Cerebellar cortex (tissue), 1 donor: ENCODE results near the gene UGT3A2.
A peak's percentile ranks its signal among the peaks of the same experiment; 100 is the strongest.

ENCODE experiments used
- DNase-seq: peaks from one replicate; pipeline ENCODE4 v3.0.0-alpha.2; 2015; ENCODE audit warnings: low spot score

The UGT3A2 gene, protein sequence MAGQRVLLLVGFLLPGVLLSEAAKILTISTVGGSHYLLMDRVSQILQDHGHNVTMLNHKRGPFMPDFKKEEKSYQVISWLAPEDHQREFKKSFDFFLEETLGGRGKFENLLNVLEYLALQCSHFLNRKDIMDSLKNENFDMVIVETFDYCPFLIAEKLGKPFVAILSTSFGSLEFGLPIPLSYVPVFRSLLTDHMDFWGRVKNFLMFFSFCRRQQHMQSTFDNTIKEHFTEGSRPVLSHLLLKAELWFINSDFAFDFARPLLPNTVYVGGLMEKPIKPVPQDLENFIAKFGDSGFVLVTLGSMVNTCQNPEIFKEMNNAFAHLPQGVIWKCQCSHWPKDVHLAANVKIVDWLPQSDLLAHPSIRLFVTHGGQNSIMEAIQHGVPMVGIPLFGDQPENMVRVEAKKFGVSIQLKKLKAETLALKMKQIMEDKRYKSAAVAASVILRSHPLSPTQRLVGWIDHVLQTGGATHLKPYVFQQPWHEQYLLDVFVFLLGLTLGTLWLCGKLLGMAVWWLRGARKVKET

DNA sequence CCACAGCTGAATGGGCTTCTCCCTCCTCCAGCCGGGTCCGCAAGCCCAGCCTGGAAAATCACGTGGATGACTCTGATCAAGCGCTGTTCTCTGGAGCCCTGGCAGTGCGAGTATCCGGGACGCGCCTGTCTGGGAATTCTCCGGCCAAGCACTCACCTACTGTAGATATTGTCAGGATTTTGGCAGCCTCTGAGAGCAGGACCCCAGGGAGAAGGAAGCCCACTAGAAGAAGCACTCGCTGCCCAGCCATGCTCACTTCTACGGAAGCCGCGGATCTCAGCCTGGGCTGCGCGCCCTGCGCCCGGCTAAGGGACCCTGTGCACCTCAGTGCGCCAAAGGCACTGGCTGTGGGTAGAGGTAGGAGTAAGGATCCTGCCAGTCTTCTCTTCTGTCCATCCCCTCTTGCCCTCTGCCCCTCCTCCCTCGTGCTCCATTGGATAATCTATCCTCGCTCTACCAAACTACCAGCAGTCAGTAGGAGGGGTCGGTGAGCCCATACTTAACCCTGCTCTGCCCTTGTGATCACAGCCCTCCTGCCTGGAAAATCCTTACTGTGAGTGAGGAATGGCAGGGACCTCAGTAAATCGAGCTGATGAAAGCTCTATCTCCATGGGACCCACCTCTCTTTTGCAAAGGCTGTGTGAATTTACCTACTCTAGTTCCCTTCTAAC is at the start of gene UGT3A2:
UGT3A2 (minus strand) TSS at position 343 of the 671 bp plus-strand sequence; CDS start at position 250, 93 bp downstream.
- no peak for DNase-seq

DNA sequence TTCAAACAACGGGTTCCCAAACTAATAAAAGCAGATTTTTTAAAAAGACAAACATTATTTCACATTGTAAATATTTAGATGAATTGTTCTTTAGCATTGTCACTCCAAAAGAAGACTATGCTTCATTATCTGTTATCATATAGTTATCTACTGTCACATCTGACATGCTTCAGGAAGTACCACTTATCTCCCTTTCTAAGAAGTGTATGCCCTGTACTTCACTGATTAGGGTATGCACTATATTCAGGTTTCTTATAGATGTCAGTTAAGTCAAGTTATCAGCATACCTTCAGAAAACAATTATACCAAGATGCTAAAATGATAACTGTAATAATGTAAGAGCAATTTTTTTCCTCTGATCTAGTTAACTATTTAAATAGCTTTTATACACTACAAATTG is 44.6 kb upstream of the UGT3A2 start:
- no peak for DNase-seq

DNA sequence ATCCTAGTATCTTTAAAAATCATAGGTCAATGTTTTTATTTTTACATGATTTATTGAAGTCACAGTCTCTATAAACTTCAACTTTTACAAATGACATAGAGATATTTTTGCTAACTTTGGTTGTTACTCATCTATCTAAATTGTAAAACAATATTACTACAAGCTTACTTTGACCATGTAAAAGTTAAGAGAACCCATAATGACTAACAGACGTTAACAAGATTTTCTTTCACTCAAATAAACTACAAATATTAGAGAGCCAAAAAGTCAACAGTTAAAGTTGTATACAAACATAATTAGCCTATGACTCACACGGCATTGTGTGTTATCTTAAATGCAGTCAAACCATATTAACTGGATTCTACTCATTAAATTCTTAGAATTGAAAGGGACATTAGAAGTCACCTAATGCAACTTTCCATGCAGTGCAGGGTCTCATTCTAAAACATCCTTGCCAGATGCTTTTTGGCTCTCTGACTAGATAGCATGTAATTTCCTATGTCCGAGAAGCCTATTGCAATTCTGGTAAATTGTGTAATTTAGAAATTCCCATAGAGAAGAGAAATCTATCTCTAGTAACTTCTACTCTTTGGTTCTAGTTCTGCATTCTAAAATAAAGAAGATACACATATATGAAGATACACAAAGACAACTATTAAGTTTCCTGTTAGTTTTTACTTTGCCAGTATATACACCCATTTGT is 42.2 kb upstream of the UGT3A2 start:
- DNase-seq: no peak

DNA sequence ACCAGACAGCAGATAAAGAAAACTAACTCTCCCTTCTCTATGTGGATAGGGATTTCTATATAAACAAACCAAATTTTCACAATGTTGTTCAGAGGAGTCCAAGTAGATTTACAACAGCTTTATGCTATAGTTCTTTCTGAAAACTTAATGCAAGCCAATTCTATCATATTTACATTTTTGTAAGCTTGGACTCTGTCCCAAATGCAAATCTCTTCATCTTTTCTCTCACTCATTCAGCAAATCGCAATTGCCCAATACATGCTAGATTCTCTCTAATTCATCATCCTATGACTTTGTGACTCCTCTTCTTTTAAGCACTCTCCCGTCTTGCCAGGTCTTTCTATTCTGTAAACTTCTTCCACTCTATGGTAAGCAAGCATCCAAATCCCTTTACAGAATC is 39.1 kb upstream of the UGT3A2 start:
- DNase-seq: no peak

DNA sequence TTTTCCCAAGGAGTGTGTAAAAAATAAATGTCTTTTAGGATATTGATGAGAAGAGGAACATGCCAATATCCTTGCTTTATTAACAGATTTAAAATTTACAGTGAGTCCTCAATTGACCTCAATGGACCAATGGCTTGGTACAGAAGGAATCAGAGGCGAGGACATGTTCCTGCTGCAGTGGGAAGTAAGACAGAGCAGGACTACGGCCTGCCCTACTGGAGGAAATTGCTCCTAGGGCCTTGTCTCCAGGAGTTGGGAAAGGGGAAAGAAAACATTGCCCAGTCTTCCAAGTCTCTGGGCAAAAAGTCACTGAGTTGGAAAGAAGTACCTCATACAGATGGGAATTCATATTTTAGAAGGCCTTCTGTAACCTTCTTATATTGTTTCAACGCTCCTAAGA is 33.1 kb upstream of the UGT3A2 start:
- DNase-seq: no peak

DNA sequence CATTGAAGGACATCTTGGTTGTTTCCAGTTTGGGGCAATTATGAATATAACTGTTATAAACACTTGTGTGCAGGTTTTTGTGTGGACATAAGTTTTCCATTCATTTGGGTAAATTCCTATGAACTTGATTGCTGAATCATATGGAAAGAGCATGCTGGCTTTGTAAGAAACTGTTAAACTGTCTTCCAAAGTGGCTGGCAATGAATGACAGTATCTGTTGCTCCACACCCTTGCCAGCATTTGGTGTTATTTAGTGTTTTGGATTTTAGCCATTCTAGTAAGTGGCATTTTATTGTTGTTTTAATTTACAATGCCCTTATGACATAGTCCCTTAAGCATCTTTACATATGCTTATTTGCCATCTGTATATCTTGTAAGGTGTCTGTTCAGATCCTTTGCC is 29.8 kb upstream of the UGT3A2 start:
- no peak for DNase-seq

DNA sequence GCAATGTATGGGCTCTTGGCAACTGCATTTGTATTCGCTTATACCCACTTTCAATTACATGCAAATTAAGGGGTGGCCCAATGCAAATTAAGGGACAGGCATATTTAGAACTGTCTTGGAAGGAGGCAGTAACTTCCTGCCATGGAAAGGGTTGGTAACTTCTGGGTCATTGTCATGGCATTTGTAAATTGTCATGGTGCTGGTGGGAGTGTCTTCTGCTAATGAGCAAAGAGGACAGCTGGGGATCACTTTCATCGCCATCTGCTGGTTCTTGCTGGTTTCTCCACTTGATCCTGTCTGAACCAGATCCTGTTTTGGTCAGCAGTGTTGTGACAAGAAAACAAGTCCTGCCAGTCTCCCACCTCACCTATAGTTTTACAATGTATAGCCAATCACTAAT is 23.3 kb upstream of the UGT3A2 start:
- peak; percentile 7 for DNase-seq

DNA sequence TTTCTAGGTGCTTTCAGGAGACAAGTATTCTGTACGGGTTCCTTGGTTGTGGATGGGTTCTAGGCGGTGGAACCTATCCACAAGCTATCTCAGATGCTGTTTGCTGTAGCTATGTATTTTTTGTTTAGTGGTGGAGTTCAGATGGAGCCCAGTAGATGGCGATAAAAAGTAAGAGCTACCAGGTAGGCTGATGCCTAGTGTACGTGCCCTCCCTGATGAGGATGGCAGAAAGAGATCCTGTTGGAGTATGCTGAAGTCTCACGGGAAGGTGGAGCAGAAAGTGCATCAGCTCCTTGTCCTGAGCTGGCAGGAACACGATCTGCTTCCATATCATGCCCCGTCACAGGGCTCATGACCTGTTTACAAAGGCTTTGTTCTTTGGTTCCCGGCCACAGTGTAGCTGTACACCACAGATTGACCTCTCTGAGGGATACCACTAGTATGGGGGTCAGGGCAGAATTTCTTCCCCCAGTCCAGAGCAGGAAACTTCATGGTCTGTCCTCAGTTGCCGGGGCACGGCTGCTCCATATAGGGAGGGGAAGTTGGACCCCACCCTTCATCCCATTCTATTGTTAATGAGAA is 12.6 kb upstream of the UGT3A2 start:
- DNase-seq: peak; percentile 56

DNA sequence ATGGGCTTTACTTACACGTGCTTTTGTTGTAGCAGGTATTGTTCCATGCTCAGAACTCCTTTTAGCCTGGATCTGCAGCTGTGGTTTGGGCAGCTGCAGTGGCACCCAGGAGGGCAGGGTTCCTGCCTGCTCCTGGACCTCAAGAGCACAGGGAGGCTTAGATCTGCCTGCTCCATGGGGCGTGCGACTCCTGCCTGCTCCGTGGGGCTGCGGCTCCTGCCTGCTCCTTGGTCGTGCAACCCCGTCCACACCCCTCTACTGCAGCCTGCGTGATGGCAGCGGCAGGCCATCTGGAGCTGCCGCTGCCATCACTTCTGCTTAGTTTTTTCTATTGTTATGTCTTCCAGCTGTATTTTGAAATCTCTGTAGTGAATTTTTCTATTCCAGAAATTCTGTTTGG is 11.7 kb upstream of the UGT3A2 start:
- no peak for DNase-seq

DNA sequence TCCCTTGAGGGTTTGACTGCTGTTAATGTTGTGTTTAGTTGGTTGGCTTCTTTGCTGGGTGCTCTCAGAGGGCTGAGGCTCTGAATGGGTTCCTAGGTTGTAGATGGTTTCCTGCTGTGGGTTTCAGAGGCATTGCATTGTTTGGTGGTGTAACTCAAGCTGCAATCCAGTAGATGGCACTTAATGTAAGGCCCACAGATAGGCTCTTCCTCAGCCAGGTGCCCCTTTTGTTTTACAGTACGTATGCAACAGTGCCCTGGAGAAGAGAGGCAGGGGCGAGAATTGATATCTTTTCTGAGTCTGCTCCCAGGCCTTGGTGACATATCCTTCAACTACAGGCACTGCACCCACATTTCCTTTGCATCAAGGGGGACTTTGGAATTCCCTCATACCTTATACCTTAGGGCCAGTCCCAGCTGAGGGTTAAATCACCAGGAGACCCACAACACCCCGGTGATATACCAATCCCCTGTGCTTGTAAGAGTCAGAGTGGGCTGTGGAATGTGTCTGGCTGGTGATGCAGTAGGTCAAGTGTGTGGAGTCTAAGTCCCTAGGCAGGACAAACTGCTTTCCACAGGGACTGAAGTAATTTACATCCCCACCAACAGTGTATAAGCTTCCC is 7.0 kb upstream of the UGT3A2 start:
- DNase-seq: no peak

DNA sequence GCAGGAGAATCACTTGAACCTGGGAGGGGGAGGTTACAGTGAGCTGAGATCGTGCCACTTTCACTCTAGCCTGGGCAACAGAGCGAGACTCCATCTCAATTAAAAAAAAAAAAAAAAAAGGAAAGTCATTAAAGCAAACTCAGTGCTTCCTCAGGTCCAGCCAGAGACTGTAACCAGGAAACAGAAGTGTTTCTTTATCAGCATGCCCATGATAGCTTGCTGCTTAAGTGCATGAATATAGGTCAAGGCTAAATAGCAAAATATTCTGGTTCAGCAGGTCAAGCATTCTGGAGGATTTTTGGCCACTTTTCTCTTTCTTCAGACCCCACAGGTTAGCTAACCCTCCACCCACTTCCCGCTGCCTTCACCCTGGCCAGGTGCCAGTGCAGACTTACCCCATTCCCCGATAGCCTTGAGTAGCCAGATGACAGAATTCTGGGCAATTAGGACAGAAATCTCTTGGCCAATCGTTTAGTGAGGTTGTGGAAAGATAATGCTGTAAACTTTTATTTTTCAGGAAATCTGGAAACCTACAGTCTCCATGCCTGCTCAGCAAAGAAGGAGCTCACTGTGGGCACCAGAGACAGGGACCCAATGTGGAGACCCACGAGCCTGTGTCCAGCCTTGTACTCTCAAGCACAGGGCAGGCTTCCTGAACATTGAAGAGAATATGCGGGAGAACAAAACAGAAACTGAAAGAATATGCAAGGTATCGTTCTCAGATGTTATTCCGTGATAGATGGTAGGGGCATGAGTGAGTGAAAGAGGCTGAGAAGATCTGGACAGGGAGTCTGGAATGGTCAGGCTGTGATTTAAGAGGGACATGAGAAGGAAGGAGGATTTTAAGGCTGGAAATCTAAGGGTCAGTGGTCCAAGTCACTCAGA is 4.2 kb upstream of the UGT3A2 start:
- DNase-seq: no peak

DNA sequence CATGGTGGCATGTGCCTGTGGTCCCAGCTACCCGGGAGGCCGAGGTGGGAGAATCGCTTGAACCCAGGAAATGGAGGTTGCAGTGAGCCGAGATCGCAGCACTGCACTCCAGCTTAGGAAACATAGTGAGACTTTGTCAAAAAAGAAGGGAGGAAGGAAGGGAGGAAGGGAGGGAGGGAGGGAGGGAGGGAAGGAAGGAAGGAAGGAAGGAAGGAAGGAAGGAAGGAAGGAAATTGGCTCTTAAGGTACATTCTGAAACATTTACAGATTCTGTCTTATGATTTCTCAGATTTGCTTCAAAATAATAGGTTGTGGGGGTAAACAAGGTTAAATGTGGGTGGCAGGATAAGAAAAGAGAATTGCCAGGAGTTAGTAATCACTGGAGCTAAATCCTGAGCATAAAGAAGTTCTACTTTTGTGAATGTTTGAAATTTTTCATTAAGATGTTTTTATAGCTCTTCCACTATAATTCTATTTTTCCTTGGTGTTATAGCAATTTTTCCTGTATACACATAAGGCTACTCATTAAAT is 2.1 kb upstream of the UGT3A2 start:
- DNase-seq: no peak

DNA sequence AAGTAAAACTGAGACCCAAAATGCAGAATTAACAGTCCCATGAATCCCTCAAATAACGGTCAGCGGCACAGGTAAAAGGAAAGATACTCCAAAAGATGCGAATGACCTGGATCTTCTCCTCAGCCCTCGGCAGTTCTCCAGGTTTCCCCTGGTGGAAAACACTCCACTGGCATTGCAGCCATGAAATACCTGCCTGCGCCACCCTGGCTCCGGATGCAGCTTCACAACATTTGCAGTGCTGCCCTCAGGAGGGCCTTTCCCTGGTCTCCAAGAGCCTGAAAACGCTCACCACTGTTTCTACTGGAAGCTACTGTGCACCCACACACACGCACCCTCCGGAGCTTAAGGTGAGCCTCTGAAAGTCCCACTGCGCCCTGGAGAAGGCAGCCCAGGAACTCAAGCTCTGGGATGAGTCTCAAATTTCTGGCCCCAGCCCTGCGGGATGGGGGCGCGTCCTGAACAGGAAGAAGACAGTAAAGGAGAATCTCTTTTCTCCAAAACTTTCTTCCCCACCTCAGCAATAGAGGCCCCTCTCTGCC is 612 bp downstream of the UGT3A2 start:
- no peak for DNase-seq

DNA sequence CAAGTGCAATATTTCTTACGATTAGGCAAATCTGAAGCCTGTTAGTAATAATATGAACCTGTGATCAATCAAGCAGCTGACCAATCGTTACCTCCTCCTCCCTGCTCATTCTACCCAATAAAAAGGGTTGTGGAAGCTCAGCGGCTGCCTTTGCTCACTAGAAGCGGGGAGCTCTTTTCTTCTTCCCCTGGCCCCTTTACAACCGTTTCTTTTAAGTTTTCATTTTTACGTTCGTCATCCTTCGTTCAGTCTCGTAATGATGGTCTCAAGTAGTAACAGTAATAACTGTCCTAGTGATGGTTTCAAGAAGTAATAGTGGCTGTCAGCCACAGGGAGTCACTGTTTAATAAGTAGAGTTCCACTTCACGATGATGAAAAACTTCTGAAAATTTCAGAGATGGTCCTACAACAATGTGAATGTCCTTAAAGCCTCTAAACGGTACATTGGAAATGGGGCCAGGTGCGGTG is 6.2 kb downstream of the UGT3A2 start:
- DNase-seq: no peak

DNA sequence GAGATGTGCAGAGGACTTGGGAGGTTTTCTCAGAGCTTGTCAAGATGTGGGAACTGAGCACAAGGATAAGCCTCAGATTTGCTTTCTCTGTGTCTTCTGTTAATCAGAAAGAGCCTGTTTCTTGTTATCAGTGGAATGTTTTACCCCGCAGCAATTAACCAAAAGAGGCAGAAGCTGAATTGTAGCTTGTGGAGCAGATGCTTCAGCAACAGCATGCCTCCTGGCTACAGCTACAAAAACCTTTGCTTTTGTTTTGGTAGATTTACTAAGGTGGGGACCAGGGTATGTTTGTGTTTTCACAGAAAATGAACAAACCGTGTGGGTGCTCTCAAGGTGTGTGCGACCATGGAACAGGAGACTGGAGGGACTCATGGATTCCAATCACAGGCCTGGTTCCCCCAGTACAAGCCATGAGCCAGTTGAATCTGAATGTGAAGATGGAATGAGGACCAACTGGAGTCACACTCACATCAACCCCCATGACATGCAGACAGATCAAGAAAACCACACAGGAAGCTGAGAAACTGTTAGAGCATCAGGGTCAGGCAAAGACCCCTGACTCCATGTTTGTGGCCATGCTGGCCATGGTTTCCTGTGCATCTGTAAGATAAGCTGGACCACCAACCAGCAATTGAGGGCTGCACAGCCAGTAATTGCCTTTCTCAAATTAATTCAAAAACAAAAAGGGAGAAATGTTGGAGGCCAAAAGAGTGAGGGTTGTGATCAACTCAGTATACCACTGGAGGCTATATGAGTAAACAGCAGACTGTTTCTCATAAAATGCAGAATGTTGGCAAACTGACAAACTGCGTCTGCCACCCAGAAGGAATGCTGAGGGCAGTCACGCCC is 6.9 kb downstream of the UGT3A2 start:
- DNase-seq: no peak

DNA sequence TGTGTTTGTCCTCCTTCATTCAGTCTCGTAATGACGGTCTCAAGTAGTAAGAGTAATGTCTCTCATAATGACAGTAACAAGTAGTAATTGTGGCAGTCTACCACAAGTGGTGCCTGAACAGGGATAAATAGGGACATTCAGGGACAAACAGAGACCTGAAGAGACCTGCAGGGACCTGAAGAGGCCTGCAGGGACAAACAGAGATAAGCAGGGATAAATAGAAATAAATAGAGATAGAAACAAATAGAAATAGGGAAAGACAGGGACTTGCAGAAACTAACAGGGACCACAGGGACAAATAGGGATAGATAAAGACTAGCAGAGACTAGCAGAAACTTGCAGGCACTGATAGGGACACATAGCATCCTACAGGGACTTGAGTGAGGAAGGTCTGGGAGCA is 7.9 kb downstream of the UGT3A2 start:
- no peak for DNase-seq

DNA sequence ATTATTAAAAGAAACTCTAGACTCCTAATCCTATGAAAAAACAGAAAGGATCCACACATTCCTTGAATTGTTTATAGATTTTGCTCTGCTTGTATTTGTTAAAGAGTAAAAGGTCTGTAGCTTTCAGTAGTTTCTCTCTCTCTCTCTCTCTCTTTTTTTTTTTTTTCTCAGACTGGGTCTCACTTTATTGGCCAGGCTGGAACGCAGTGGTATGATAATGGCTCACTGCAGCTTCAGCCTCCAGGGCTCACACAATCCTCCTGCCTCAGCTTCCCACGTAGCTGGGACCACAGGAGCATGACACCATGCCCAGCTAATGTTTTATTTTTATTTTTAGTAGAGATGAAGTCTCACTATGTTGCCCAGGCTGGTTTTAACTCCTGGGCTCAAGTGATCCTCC is 9.3 kb downstream of the UGT3A2 start:
- DNase-seq: no peak

DNA sequence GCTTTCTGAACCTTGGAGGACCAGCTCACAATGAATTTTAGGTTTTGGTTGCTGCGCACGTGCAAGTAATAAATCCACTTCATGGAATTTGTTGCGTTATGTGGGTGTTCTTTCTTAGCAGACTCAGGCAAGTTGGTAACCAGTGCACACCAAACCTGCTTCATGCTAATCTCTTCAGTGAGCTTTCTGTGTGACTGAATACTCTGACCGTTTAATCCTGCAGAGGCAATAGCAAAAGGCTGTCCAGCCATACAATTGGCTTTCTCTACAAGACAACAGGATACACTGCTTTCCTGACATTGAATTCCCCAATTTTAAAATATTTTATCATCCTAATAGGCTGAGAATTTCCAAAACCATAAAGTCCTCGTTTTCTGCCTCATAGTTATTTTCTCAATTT is 10.3 kb downstream of the UGT3A2 start:
- no peak for DNase-seq

DNA sequence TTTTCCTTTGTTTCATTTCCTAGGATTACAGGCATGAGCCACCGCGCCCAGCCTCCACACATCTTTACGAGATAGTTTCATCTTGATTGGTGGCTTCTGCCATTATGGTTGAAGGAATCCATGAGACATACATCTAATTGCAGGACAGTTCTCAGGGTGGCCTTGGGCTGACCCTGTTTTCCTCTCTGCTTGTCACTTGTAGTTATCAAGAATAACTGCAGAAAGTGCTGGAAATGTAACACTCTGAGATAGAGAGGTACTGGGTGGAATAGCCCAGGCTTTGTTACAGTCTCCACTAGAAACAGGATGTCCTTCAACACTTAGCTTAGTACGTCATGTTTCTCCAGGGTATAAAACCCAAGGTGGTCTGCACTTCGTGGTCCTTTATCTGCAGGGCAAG is 10.7 kb downstream of the UGT3A2 start:
- no peak for DNase-seq
